Urothelium cell line (cell line): Measurements from ENCODE around the gene ILF3.
"Not testable (repeated sequence)": the region's sequence is repeated elsewhere in the genome, so short reads cannot be mapped to it uniquely, and the experiment has no call there.

Source experiments
- DNase-seq: peaks from one replicate; pipeline ENCODE4 v3.0.0; 2011; ENCODE audit warnings: low spot score, mixed read lengths
- FAIRE-seq: peaks from 2 replicates; lab custom pipeline; 2011; peaks lifted over from hg19 to GRCh38; lab: Jason Lieb, UNC

The ILF3 gene

GRCh38 chr19:10642473-10643171, 11.5 kb upstream of the ILF3 start:
- no peak for FAIRE-seq
- no peak for DNase-seq

- DNase-seq (no peak), FAIRE-seq (no peak)
These were observed 10.8 kb upstream of the ILF3 start for GRCh38 chr19:10643172-10643967.

- no peak for DNase-seq
- no peak for FAIRE-seq
These were observed 10.2 kb upstream of the ILF3 start for GRCh38 chr19:10643968-10644259.

GRCh38 chr19:10644260-10645007, 9.7 kb upstream of the ILF3 start:
- no peak for FAIRE-seq

GRCh38 chr19:10646456-10647159, 7.5 kb upstream of the ILF3 start:
- FAIRE-seq (no peak), DNase-seq (no peak)

More at GRCh38 chr19:10644260-10645007, 9.7 kb upstream of the ILF3 start:
- DNase-seq = peak; percentile 83

GRCh38 chr19:10648360-10648759, 5.8 kb upstream of the ILF3 start:
- no peak for FAIRE-seq
- no peak for DNase-seq

GRCh38 chr19:10651851-10652250, 2.3 kb upstream of the ILF3 start:
- FAIRE-seq (no peak), DNase-seq (no peak)

- FAIRE-seq = no peak
These were observed 739 bp upstream of the ILF3 start for GRCh38 chr19:10653482-10653731.

GRCh38 chr19:10654610-10655456, 687 bp downstream of the ILF3 start:
- no peak for FAIRE-seq
- DNase-seq = peak; percentile 75

More at GRCh38 chr19:10653482-10653731, 739 bp upstream of the ILF3 start:
- no peak for DNase-seq

GRCh38 chr19:10655457-10656312, 1.5 kb downstream of the ILF3 start:
- FAIRE-seq (no peak), DNase-seq (no peak)

- no peak for FAIRE-seq
- no peak for DNase-seq
These were observed 6.2 kb downstream of the ILF3 start for GRCh38 chr19:10660346-10660745.

- DNase-seq = no peak
- no peak for FAIRE-seq
These were observed 7.8 kb downstream of the ILF3 start for GRCh38 chr19:10661946-10662345.

GRCh38 chr19:10662384-10663251, 8.5 kb downstream of the ILF3 start:
- DNase-seq (no peak), FAIRE-seq (no peak)

- DNase-seq, FAIRE-seq: not testable (repeated sequence)
These were observed 9.1 kb downstream of the ILF3 start for GRCh38 chr19:10663252-10663563.

GRCh38 chr19:10667867-10668266, 13.7 kb downstream of the ILF3 start:
- FAIRE-seq = no peak
- no peak for DNase-seq

- DNase-seq (no peak), FAIRE-seq (no peak)
These were observed 15.1 kb downstream of the ILF3 start for GRCh38 chr19:10669246-10669645.

- DNase-seq = no peak
These were observed 16.0 kb downstream of the ILF3 start for GRCh38 chr19:10670182-10670581.

GRCh38 chr19:10670876-10671804, 17.0 kb downstream of the ILF3 start:
- DNase-seq (no peak), FAIRE-seq (no peak)

More at GRCh38 chr19:10670182-10670581, 16.0 kb downstream of the ILF3 start:
- no peak for FAIRE-seq
